Measurements from ENCODE around the gene HOXA10. TPM values are rescaled to one million over a fixed set of nuclear protein-coding genes. Genes with fewer than 3 reads are reported as not detected.

Gene HOXA10
- total and polyA plus RNA-seq, 9 donors, result 0.25 to 2.8 (median 0.91) TPM; not detected in 1

- Histone ChIP-seq H3K4me1 (ENCODE audit: insufficient read depth) (peaks cover 6% of the 10 kb centered on the region), H3K27ac (peak overlapping the region in 1 of 2 donors; percentile 10), H3K4me3 (no peak overlapping the region), H3K9me3 (peaks cover 0 to 5% of the 10 kb centered on the region in 2 donors), H3K27me3 (no peaks in the 10 kb centered on the region), H3K36me3 (no peaks in the 10 kb centered on the region)
- 31 to 37% (median 36%) methylated on average over 2 of the region's 2 CpGs for WGBS, 3 donors
- intact Hi-C loops (cut with DNase I), result no loop called here
- DNase-seq, result no peak
- TF ChIP-seq EP300 (IDR thresholded peaks at IDR 0.05) (no peak), POLR2A (IDR thresholded peaks at IDR 0.05) (no peak)
- TF ChIP-seq, protein P1, sequence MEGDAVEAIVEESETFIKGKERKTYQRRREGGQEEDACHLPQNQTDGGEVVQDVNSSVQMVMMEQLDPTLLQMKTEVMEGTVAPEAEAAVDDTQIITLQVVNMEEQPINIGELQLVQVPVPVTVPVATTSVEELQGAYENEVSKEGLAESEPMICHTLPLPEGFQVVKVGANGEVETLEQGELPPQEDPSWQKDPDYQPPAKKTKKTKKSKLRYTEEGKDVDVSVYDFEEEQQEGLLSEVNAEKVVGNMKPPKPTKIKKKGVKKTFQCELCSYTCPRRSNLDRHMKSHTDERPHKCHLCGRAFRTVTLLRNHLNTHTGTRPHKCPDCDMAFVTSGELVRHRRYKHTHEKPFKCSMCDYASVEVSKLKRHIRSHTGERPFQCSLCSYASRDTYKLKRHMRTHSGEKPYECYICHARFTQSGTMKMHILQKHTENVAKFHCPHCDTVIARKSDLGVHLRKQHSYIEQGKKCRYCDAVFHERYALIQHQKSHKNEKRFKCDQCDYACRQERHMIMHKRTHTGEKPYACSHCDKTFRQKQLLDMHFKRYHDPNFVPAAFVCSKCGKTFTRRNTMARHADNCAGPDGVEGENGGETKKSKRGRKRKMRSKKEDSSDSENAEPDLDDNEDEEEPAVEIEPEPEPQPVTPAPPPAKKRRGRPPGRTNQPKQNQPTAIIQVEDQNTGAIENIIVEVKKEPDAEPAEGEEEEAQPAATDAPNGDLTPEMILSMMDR (IDR thresholded peaks at IDR 0.05), result no peak
These were observed 46.1 kb downstream of the HOXA10 start for GRCh38 chr7:27128034-27128433.

GRCh38 chr7:27126596-27127327 is 47.4 kb downstream of the HOXA10 start:
- Histone ChIP-seq H3K4me3 (no peak overlapping the region), H3K4me1 (ENCODE audit: insufficient read depth) (peaks cover 6% of the 10 kb centered on the region), H3K9me3 (peaks cover 0 to 5% of the 10 kb centered on the region in 2 donors), H3K27me3 (no peaks in the 10 kb centered on the region), H3K27ac (no peak overlapping the region), H3K36me3 (no peaks in the 10 kb centered on the region)
- WGBS, 3 donors, result 27 to 53% (median 34%) methylated on average over 3 of the region's 3 CpGs
- DNase-seq, result no peak
- TF ChIP-seq EP300 (IDR thresholded peaks at IDR 0.05), result no peak
- no peak for TF ChIP-seq POLR2A (IDR thresholded peaks at IDR 0.05)
- TF ChIP-seq, protein P1 (IDR thresholded peaks at IDR 0.05), result no peak
- intact Hi-C loops (cut with DNase I), result no loop called here

- Histone ChIP-seq H3K4me3 (no peak overlapping the region), H3K36me3 (no peaks in the 10 kb centered on the region), H3K4me1 (ENCODE audit: insufficient read depth) (peaks cover 3% of the 10 kb centered on the region), H3K27me3 (no peaks in the 10 kb centered on the region), H3K9me3 (peaks cover 0 to 5% of the 10 kb centered on the region in 2 donors), H3K27ac (no peak overlapping the region)
- DNase-seq, result no peak
- TF ChIP-seq EP300 (IDR thresholded peaks at IDR 0.05) (no peak), POLR2A (IDR thresholded peaks at IDR 0.05) (no peak)
- TF ChIP-seq, protein P1 (IDR thresholded peaks at IDR 0.05), result no peak
- intact Hi-C loops (cut with DNase I), result no loop called here
- WGBS, 3 donors, result 42 to 57% (median 42%) methylated on average over 5 of the region's 5 CpGs
These were observed 48.1 kb downstream of the HOXA10 start for GRCh38 chr7:27125986-27126394.

DNA sequence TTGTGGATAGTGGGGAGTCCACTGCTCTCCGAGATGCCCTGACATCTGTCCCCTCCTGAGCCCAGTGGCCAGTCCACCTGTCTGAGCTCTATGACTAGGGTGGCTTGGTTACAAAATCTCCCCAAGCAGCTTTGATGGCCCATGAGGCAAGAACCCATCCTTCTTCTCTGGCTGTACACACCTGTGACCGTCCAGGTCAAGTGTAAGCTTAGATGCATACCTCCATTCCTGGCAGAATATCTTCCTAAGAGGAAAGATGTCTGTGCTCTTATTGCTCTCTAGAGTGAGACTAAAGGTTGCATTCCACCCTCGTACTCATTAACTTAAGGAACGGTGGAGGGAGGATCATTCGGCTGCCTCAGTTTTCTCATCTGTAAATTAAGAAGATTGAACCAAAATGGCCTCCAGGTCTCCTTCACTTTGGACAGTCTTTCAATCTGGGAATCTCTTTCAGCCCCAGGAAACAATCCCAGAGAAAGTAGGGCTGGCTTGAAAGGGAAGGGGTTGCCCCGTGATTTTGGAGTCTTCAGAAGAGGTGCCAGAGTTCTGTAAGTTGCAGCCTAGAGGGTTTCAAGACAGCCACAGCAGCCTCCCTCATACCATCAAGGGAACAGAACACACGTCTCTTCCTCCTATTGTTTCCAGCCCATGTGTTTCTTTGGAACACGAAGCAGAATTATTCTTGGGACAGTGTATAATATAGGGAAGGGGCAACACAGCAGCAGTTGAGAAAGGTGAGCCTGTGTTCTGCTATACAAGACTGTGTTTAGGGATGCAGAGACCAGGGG is 49.0 kb downstream of the HOXA10 start:
- no peaks in the 10 kb centered on the region for H3K27me3 ChIP-seq
- H3K27ac ChIP-seq, result no peak overlapping the region
- H3K4me1 ChIP-seq (ENCODE audit: insufficient read depth), result peaks cover 3% of the 10 kb centered on the region
- intact Hi-C loops (cut with DNase I), result no loop called here
- 62 to 75% (median 63%) methylated on average over 8 of the region's 8 CpGs for WGBS, 3 donors
- DNase-seq, result no peak
- no peak overlapping the region for H3K4me3 ChIP-seq
- peaks cover 0 to 5% of the 10 kb centered on the region in 2 donors for H3K9me3 ChIP-seq
- TF ChIP-seq, protein P1 (IDR thresholded peaks at IDR 0.05), result no peak
- TF ChIP-seq POLR2A (IDR thresholded peaks at IDR 0.05) (no peak), EP300 (IDR thresholded peaks at IDR 0.05) (no peak)
- H3K36me3 ChIP-seq, result no peaks in the 10 kb centered on the region
